T47D (cell line): ENCODE results near the gene CAPN2.

Experiments used
- DNase-seq, 2 experiments: peaks; one replicate each; pipeline versions ENCODE4 v3.0.0 to v3.0.0-alpha.2; 2011 to 2012; ENCODE audit warnings: low read depth in 1 of 2, low spot score in 1 of 2
- JUND ChIP-seq: IDR thresholded peaks from 2 replicates; pipeline ENCODE4 v1.6.1; 2012; ENCODE audit warnings: low read depth
- in situ Hi-C: cut with HindIII; loops from 2 replicates; pipeline ENCODE4 v1.10.0; 2016; ENCODE audit warnings: low sequenced_read_pairs, low pct_unique_long_range_greater_than_20kb

The CAPN2 gene

GRCh38 chr1:223712194-223712849, at the start of gene CAPN2:
CAPN2 (plus strand) TSS chr1:223712539; CDS start chr1:223712641, 102 bp downstream.
- in situ Hi-C loops, result no loop called here
- TF ChIP-seq JUND, result no peak

GRCh38 chr1:223662943-223663342, 49.4 kb upstream of the CAPN2 start:
- DNase-seq, result no peak
- in situ Hi-C loops, result no loop called here
- no peak for TF ChIP-seq JUND

More at GRCh38 chr1:223712194-223712849, at the start of gene CAPN2:
- DNase-seq, result peak; percentile 88 to 90

GRCh38 chr1:223664106-223664505, 48.2 kb upstream of the CAPN2 start:
- in situ Hi-C loops, result no loop called here
- DNase-seq, result no peak
- TF ChIP-seq JUND, result no peak

- in situ Hi-C loops, result no loop called here
- no peak for TF ChIP-seq JUND
- DNase-seq, result peak; percentile 60 to 78
Measured at GRCh38 chr1:223665592-223666312, 46.6 kb upstream of the CAPN2 start, which contains the start of gene CAPN8. CAPN8 (minus strand) TSS chr1:223665701; CDS start chr1:223665646, 55 bp downstream.

- in situ Hi-C loops, result no loop called here
- DNase-seq, result no peak
- TF ChIP-seq JUND, result no peak
Measured at GRCh38 chr1:223667484-223668182, 44.7 kb upstream of the CAPN2 start.

- in situ Hi-C loops, result no loop called here
Measured at GRCh38 chr1:223669003-223669795, 43.1 kb upstream of the CAPN2 start.

GRCh38 chr1:223670458-223671159, 41.7 kb upstream of the CAPN2 start:
- in situ Hi-C loops, result no loop called here
- DNase-seq, result peak in 1 of 2 experiments; percentile 68
- TF ChIP-seq JUND, result no peak

More at GRCh38 chr1:223669003-223669795, 43.1 kb upstream of the CAPN2 start:
- TF ChIP-seq JUND, result no peak
- no peak for DNase-seq

GRCh38 chr1:223674119-223674890, 38.0 kb upstream of the CAPN2 start:
- in situ Hi-C loops, result no loop called here
- DNase-seq, result no peak
- no peak for TF ChIP-seq JUND

- no peak for DNase-seq
- TF ChIP-seq JUND, result no peak
- in situ Hi-C loops, result no loop called here
Measured at GRCh38 chr1:223678841-223679240, 33.5 kb upstream of the CAPN2 start.

GRCh38 chr1:223680188-223680587, 32.2 kb upstream of the CAPN2 start:
- in situ Hi-C loops, result no loop called here
- DNase-seq, result no peak
- no peak for TF ChIP-seq JUND

GRCh38 chr1:223682502-223682901, 29.8 kb upstream of the CAPN2 start:
- TF ChIP-seq JUND, result no peak
- no peak for DNase-seq
- in situ Hi-C loops, result no loop called here
